Psoas muscle (tissue), 8 donors: Measurements from ENCODE around the gene TRIM33. TPM values are rescaled to one million over a fixed set of nuclear protein-coding genes. Genes with fewer than 3 reads are reported as not detected.
A peak's percentile ranks its signal among the peaks of the same experiment; 100 is the strongest.
"Not testable (repeated sequence)": the region's sequence is repeated elsewhere in the genome, so short reads cannot be mapped to it uniquely, and the experiment has no call there.

Experiments
- ATAC-seq, 4 donors: fragments of 200-7000 bp; cut with Tn5 transposase; one replicate each; pipeline ENCODE4 v1.9.1; 2020; ENCODE audit warnings: moderate library complexity in 3 of 4, mild to moderate bottlenecking in 2 of 4
- DNase-seq, 2 donors: peaks; one replicate each; pipeline ENCODE4 v3.0.0-alpha.2; 2020
- H3K27ac ChIP-seq: fragments of 200-600 bp; one replicate; pipeline ENCODE4 v1.8.0; 2022
- H3K27me3 ChIP-seq, 3 donors: fragments of 200-600 bp in 1 of 3; one replicate each; pipeline versions ENCODE4 v1.6.1 to v1.8.0; 2013 to 2022; ENCODE audit warnings: low read length in 2 of 3, mild to moderate bottlenecking in 2 of 3, moderate library complexity in 1 of 3; ENCODE audit not compliant: insufficient read depth in 3 of 3
- H3K36me3 ChIP-seq, 2 donors: fragments of 200-600 bp in 1 of 2; one replicate each; pipeline versions ENCODE4 v1.6.1 to v1.8.0; 2013 to 2022; ENCODE audit warnings: low read depth in 1 of 2, mild to moderate bottlenecking in 1 of 2, moderate library complexity in 1 of 2; ENCODE audit not compliant: insufficient read depth in 1 of 2
- H3K4me1 ChIP-seq: fragments of 200-600 bp; one replicate; pipeline ENCODE4 v1.8.0; 2022
- H3K4me3 ChIP-seq: fragments of 200-600 bp; one replicate; pipeline ENCODE4 v1.8.0; 2022; ENCODE audit warnings: mild to moderate bottlenecking
- H3K9me3 ChIP-seq: fragments of 200-600 bp; one replicate; pipeline ENCODE4 v1.8.0; 2022
- WGBS, 3 donors: extraction: QIAGEN DNeasy Blood & Tissue Kit; methylation state at CpG; one replicate each; pipeline versions ENCODE4 v1.1.6 to v1.1.7; 2013; 5-methylcytosine and 5-hydroxymethylcytosine counted together
- intact Hi-C, 2 donors: fragments of 100-400 bp; cut with DNase I; formaldehyde crosslinking; loops; one replicate each; pipeline versions ENCODE4 v1.11.0 to v1.14.2; 2022
- polyA plus RNA-seq, 3 donors: library from polyadenylated mRNA; stranded (reverse); fragments of 200-250 nt; gene quantifications; one replicate each; pipeline ENCODE4 v1.2.3, GENCODE V29; 2013
- total RNA-seq, 4 donors: library from RNA; stranded (reverse); fragmentation: NEBNext Ultra II Directional in 2 of 4; extraction: Animal tissue kit (Norgen Biotek cat#: 25700) in 2 of 4; gene quantifications; one replicate each; pipeline versions ENCODE4 v1.2.1 to v1.2.4, GENCODE V29; 2021 to 2023
- TF ChIP-seq, protein P1 (sequence below): fragments of 200-600 bp; IDR thresholded peaks from one replicate; pipeline ENCODE4 v1.8.0; 2022; ENCODE audit warnings: antibody characterized with exemption
- donor health status: healthy with polysubstance abuse.
- donor health status: DM: no; HTN: no; CAD: no; lungs with moderate emphysema.
- donor health status: Bipolar disorder and iron deficiency.
- donor health status: healthy.
- donor health status: DM: yes; HTN: yes; CAD: no.
- donor health status: DM: no; HTN: no; CAD: no.
- donor health status: DM: no; HTN: no; CAD: no.
- donor health status: DM: yes; HTN: yes; CAD: no.

TRIM33 gene
- total and polyA plus RNA-seq, 7 donors: 4.6 to 22.0 (median 15.2) TPM

DNA sequence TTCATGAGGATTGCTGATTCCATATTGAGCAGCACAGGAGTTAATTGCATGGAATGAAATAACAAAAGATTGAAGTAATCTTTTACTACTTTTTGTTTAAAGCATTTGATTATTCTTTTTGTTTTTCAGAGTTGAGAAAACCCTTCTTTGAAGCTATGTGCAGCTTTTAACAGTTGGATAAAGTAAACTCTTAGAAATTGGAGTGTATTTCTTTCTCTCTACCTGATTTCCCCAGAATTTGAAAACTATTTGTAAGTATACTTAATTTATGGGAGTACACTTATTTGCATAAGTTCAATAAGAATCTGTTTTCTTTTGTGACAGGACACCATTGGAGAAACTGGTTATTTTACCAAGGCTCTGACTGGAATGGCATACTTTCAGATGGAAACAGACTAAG lies 133.6 kb downstream of the TRIM33 start:
- TF ChIP-seq, protein P1, sequence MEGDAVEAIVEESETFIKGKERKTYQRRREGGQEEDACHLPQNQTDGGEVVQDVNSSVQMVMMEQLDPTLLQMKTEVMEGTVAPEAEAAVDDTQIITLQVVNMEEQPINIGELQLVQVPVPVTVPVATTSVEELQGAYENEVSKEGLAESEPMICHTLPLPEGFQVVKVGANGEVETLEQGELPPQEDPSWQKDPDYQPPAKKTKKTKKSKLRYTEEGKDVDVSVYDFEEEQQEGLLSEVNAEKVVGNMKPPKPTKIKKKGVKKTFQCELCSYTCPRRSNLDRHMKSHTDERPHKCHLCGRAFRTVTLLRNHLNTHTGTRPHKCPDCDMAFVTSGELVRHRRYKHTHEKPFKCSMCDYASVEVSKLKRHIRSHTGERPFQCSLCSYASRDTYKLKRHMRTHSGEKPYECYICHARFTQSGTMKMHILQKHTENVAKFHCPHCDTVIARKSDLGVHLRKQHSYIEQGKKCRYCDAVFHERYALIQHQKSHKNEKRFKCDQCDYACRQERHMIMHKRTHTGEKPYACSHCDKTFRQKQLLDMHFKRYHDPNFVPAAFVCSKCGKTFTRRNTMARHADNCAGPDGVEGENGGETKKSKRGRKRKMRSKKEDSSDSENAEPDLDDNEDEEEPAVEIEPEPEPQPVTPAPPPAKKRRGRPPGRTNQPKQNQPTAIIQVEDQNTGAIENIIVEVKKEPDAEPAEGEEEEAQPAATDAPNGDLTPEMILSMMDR: no peak
- H3K4me1 ChIP-seq: no peaks in the 10 kb centered on the region
- no peak for ATAC-seq
- intact Hi-C loops: no loop called here
- H3K36me3 ChIP-seq: no peaks in the 10 kb centered on the region
- no peak for DNase-seq
- H3K27ac ChIP-seq: no peak overlapping the region
- H3K9me3 ChIP-seq: no peaks in the 10 kb centered on the region
- H3K4me3 ChIP-seq: no peak overlapping the region
- no peaks in the 10 kb centered on the region for H3K27me3 ChIP-seq

- H3K36me3 ChIP-seq: no peaks in the 10 kb centered on the region
- TF ChIP-seq, protein P1: no peak
- H3K27ac ChIP-seq: peak overlapping the region; percentile 9
- no peaks in the 10 kb centered on the region for H3K4me1 ChIP-seq
- 29 to 59% (median 49%) methylated on average over 1 of the region's 1 CpG for WGBS, 3 donors
- no peaks in the 10 kb centered on the region for H3K9me3 ChIP-seq
- no peaks in the 10 kb centered on the region for H3K27me3 ChIP-seq
- intact Hi-C loops: no loop called here
- no peak overlapping the region for H3K4me3 ChIP-seq
- DNase-seq (no peak), ATAC-seq (no peak)
Observed at GRCh38 chr1:114369930-114370329, 141.1 kb downstream of the TRIM33 start.

GRCh38 chr1:114369266-114369919 lies 141.6 kb downstream of the TRIM33 start:
- not testable (repeated sequence) for ATAC-seq

GRCh38 chr1:114368560-114369255 lies 142.3 kb downstream of the TRIM33 start:
- H3K4me1 ChIP-seq: no peaks in the 10 kb centered on the region
- H3K36me3 ChIP-seq: no peaks in the 10 kb centered on the region
- DNase-seq (no peak), ATAC-seq (no peak)
- no peaks in the 10 kb centered on the region for H3K9me3 ChIP-seq
- H3K27ac ChIP-seq: no peak overlapping the region
- WGBS, 3 donors: 84 to 88% (median 84%) methylated on average over 15 of the region's 15 CpGs
- H3K27me3 ChIP-seq: no peaks in the 10 kb centered on the region
- intact Hi-C loops: no loop called here
- TF ChIP-seq, protein P1: no peak
- H3K4me3 ChIP-seq: no peak overlapping the region

More at GRCh38 chr1:114369266-114369919, 141.6 kb downstream of the TRIM33 start:
- H3K27me3 ChIP-seq, DNase-seq, H3K4me3 ChIP-seq, H3K4me1 ChIP-seq, H3K9me3 ChIP-seq, intact Hi-C loops, H3K36me3 ChIP-seq: not testable (repeated sequence)
- 74 to 79% (median 78%) methylated on average over 5 of the region's 5 CpGs for WGBS, 3 donors
- peak overlapping the region; percentile 9 for H3K27ac ChIP-seq

- 74 to 83% (median 75%) methylated on average over 2 of the region's 2 CpGs for WGBS, 3 donors
- DNase-seq (no peak), ATAC-seq (no peak)
- Histone ChIP-seq H3K27ac (no peak overlapping the region), H3K9me3 (peaks cover 3% of the 10 kb centered on the region), H3K4me1 (no peaks in the 10 kb centered on the region), H3K27me3 (no peaks in the 10 kb centered on the region), H3K36me3 (no peaks in the 10 kb centered on the region), H3K4me3 (no peak overlapping the region)
- intact Hi-C loops: no loop called here
- TF ChIP-seq, protein P1: no peak
Observed at GRCh38 chr1:114367810-114368209, 143.2 kb downstream of the TRIM33 start.

GRCh38 chr1:114363230-114363629 lies 147.8 kb downstream of the TRIM33 start:
- H3K9me3 ChIP-seq, DNase-seq, H3K27me3 ChIP-seq, H3K27ac ChIP-seq, H3K4me1 ChIP-seq, intact Hi-C loops, H3K36me3 ChIP-seq, ATAC-seq, H3K4me3 ChIP-seq: not testable (repeated sequence)
- WGBS, 3 donors: 77 to 90% (median 89%) methylated on average over 2 of the region's 2 CpGs
